ENCODE data around the gene IQCK. TPM values are rescaled to one million over a fixed set of nuclear protein-coding genes. Genes with fewer than 3 reads are reported as not detected.

The IQCK gene
- total RNA-seq, 1 donor from 2014 or later: 19.9 TPM

DNA sequence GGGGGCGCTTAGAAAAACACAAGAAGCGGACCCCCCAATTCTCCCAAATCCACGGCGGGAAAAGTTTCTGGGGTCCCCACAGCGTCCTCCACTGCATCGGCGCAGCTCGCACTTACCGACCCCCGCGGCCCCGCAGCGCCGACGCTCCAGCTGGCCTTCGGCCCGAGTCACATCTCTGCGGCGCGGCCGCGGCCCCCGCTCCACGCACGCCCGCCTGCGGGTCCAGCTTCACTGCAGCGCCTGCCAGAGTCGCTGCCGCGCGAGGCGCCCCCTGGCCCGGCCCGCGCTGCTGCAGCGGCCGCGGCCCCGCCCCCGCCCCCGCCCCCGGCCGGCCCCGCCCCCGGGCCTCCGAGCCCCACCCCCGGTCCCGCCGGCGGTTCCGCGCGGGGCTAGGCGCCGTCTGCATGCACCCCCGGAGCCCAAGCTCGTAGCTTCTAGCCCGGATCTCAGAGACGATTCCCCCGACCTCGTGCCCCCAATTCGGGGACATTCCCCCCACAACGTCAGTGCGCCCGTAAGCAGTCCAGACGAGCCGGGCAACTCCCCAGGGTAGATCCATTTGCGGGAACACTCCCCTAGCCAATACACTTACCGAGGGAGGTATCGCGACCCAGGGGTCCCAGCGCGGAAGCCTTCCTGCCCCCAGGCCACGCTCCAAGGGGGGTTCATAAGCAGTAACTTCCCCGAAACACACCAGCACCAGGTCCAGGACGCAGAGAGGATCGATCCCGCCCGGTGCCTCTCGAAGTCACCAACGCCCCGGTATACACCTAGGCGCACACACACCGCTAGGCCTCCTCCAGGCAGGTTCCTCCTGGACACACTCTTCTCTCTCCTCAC, 166.8 kb downstream of the IQCK start, which contains the start of gene GPRC5B:
TSS of gene GPRC5B (minus strand) at position 238 of the 840 bp plus-strand sequence. CDS start 12,003 bp downstream, outside the sequence.
- Histone ChIP-seq H3K36me3 (ENCODE audit: control insufficient read depth, insufficient read depth, low read length) (peaks cover 1% of the 10 kb centered on the region), H3K27me3 (ENCODE audit: control insufficient read depth, insufficient read depth, low read length) (peaks cover 4% of the 10 kb centered on the region), H3K4me3 (ENCODE audit: low read depth, low read length) (peak within 1 kb of the TSS; percentile 55)
- TF ChIP-seq CTCF (IDR thresholded peaks at IDR 0.05; ENCODE audit: insufficient read depth, low read length, poor library complexity, severe bottlenecking): no peak
- DNase-seq (ENCODE audit: low read depth): no peak

- Histone ChIP-seq H3K27me3 (ENCODE audit: control insufficient read depth, insufficient read depth, low read length) (peaks cover 4% of the 10 kb centered on the region), H3K4me3 (ENCODE audit: low read depth, low read length) (peak overlapping the region; percentile 55), H3K36me3 (ENCODE audit: control insufficient read depth, insufficient read depth, low read length) (peaks cover 1% of the 10 kb centered on the region)
- TF ChIP-seq CTCF (IDR thresholded peaks at IDR 0.05; ENCODE audit: insufficient read depth, low read length, poor library complexity, severe bottlenecking): no peak
- DNase-seq (ENCODE audit: low read depth): no peak
These were observed 167.5 kb downstream of the IQCK start for GRCh38 chr16:19885451-19886072.

DNA sequence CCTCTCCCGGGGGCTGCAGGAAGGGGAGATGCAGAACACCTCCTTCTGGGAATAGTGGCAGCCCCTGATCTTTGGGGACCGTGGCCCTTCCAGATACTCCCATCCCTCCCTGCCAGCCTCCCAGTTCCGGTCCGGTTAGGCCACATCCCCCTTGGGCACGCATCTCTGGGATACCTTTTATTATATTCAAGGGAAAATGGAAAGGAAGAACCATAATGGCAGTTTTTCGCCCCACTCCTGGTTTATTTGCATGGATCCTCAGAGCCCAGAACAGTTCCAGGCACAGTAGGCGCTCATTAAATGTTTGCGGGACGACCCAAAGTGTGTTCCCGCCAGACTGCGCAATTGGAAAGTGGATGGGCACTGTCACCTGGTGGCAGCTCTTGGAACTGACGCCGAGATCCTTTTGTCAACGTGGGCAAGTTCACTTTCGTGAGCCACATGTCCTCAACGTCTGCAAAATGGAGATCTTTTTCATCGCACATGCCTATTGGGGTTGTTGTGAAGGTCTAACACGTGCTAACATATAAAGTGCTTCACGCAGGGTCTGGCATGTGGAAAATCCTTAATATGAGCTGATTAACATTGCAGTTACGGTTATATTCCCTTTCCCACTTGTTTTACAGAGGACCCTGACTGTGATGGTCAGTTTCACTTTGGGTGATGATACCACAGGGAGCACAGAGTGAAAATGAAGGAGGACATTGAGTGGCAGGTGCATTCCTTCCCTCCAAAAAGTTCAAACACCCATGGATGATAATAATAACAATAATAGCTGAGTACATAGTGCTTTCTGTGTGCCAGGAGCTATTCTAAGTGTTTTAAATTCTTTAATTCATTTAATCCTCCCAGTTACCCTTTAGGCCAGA, 168.2 kb downstream of the IQCK start:
- Histone ChIP-seq H3K4me3 (ENCODE audit: low read depth, low read length) (no peak overlapping the region), H3K36me3 (ENCODE audit: control insufficient read depth, insufficient read depth, low read length) (peaks cover 1% of the 10 kb centered on the region), H3K27me3 (ENCODE audit: control insufficient read depth, insufficient read depth, low read length) (peaks cover 4% of the 10 kb centered on the region)
- peak; percentile 100 for TF ChIP-seq CTCF (IDR thresholded peaks at IDR 0.05; ENCODE audit: insufficient read depth, low read length, poor library complexity, severe bottlenecking)
- DNase-seq (ENCODE audit: low read depth): no peak

DNA sequence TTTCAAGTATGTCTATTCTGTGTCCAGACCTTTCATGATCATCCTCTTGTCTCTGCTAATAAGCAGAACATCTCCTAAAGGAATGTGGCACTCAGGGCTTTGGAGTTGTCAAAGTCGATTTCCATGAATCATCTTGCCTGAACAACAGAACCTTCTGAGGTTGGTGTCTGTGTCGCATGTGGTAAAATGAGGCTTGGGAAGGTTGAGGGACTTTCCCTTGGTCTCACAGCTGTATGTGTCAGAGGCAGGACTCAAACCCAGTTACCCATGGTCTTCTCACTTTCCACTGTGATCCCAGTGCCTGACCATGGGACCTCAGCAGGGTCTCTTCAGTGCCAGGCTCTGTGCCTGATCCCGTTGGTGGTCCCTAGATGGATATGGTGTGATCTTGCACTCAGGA, 170.8 kb downstream of the IQCK start:
- Histone ChIP-seq H3K27me3 (ENCODE audit: control insufficient read depth, insufficient read depth, low read length) (peaks cover 4% of the 10 kb centered on the region), H3K4me3 (ENCODE audit: low read depth, low read length) (no peak overlapping the region), H3K36me3 (ENCODE audit: control insufficient read depth, insufficient read depth, low read length) (no peaks in the 10 kb centered on the region)
- TF ChIP-seq CTCF (IDR thresholded peaks at IDR 0.05; ENCODE audit: insufficient read depth, low read length, poor library complexity, severe bottlenecking): no peak
- DNase-seq (ENCODE audit: low read depth): no peak

- no peaks in the 10 kb centered on the region for H3K36me3 ChIP-seq (ENCODE audit: control insufficient read depth, insufficient read depth, low read length)
- no peak for TF ChIP-seq CTCF (IDR thresholded peaks at IDR 0.05; ENCODE audit: insufficient read depth, low read length, poor library complexity, severe bottlenecking)
- no peaks in the 10 kb centered on the region for H3K27me3 ChIP-seq (ENCODE audit: control insufficient read depth, insufficient read depth, low read length)
- H3K4me3 ChIP-seq (ENCODE audit: low read depth, low read length): no peak overlapping the region
- no peak for DNase-seq (ENCODE audit: low read depth)
These were observed 172.8 kb downstream of the IQCK start for GRCh38 chr16:19890901-19891300.

Measured in kidney epithelial cell (primary cell).